Jurkat, Clone E6-1 (cell line): ENCODE data around the gene OXCT2.
A peak's percentile ranks its signal among the peaks of the same experiment; 100 is the strongest.

ENCODE experiments used
- DNase-seq: peaks from one replicate; pipeline ENCODE4 v3.0.0-alpha.2; 2011; ENCODE audit warnings: low read depth, low spot score
- H3K4me3 ChIP-seq: 2 replicates; pipeline ENCODE4 v1.5.1; 2011; ENCODE audit warnings: mild to moderate bottlenecking, low read length, control low read depth, moderate library complexity

Gene OXCT2

DNA sequence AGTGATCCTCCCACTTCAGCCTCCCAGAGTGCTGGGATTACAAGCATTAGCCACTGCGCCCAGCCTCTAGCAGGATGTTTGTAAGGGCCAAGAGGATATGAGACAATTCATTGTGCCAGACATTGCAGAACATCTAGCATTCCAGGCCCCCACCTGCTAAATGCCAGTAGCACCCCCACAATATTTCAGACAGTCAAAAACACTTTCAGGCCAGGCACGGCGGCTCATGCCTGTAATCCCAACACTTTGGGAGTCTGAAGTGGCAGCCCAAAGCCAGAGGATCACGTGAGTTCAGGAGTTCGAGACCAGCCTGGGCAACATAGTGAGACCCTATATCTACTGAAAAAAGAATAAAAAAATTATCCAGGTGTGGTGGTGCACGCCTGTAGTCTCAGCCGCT is 19.6 kb downstream of the OXCT2 start:
- H3K4me3 ChIP-seq: no peak overlapping the region
- no peak for DNase-seq

DNA sequence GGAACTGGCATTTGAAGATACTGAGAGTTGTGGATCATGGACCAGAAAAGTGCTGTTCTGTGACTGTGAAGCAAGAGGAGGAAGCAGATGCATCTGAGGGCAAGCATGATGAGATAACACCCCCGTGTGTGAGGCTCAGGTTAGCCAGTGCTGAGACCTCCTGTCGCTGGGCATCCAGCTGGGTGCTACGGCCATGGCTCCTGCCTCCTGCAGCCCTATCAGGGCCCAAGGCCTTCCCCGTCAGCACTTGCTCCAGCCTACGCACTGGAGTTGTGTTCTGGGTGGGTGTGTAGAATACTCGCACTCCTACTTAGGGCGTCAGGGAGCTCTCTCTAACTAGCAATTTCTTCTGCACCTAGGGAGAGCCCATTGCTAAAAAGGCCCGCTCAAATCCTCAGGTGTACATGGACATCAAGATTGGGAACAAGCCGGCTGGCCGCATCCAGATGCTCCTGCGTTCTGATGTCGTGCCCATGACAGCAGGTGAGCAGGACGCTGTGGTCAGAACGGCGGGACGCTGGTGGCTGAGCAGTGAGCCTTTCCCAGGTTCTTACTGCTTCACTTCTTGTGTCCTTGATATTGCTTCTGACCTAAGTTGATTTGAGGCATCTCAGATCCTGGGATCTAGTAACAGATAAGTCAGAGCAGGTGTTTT is 26.0 kb downstream of the OXCT2 start:
- DNase-seq: no peak
- no peak overlapping the region for H3K4me3 ChIP-seq

DNA sequence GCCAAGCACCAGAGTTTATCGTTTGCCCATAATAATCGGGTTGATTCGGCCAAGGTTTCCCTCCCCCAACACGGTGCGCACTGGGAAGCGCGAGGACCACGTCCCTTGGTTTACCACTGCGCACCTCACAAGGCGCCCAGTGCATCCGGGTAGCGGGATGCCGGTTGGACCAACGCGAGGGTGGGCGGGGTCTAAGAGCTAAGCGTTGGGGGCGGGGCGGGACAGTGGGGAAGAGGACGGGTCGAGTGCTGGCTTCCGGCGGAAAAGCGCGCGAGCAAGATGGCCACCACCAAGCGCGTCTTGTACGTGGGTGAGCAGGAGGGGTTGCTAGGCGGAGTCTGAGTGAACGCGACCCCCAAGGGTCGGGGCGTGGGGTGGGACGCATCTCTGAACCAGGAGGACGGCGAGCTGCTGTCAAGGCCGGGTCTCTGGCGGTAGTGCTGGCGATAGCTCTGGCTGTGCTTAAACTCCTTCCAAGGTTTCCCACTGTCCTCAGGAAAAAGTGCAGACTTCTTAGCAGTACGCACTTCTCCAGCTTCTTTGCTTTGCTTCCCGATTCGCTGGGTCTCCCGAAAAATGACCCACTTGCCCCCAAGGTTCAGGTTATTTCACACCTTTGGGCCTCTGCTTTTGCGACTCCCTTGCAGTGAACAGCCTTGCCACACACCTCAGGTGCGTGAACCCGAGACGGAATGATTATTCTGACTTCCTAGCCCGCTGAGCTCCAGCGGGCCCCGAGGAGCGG is 32.4 kb downstream of the OXCT2 start, which contains the start of gene PPIE:
Gene PPIE, plus strand, starts transcription at position 261 of the 745 bp plus-strand sequence. Its CDS starts 19 bp downstream, at position 280.
- peak within 1 kb of the TSS; percentile 99 for H3K4me3 ChIP-seq
- peak; percentile 94 for DNase-seq

DNA sequence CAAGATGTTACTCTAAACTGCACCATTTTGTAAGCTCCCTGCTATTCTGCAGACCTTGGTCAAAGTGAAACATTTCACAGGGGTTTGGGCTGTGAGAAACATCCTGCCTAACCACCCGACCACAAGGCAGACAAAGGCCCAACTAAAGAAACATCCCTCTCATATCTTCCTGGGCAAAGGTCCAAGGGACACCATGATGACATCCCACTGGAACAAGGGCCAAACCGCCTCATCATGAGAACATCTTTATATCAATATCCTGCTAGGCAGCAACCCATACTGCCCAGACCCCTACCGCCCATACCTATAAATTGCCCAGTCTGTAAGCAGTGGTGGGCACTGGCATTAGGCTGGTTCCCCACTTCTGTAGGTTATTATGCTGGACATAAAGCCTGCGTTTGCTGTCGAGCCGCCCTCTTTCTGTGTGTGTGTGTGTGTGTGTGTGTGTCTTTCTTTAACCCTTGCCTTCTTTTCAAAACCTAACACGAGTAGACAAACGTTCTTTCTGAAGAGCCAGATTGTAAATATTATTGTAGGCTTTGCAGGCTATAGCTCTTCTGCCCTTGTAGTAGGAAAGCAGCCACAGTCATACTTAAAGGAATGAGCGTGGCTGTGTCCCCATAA is 33.5 kb downstream of the OXCT2 start:
- H3K4me3 ChIP-seq: no peak overlapping the region
- DNase-seq: peak; percentile 29

DNA sequence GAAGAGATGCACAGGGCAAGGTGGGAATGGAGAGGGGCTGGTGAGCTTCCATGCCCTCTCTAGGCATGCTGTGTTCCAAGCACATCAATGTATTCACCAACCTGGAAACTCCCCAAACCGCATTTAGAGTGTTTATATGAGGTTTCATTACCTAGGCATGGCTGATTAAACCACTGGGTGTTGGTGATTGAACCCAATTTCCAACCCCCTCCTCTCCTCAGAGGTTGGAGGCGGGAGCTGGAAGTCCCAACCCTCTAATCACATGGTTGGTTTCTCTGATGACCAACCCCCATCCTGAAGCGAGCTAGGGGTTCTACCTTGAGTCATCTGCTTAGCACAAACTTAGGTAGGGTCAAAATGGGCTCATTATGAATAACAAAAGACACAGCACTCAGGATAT is 35.4 kb downstream of the OXCT2 start:
- no peak overlapping the region for H3K4me3 ChIP-seq
- DNase-seq: no peak

DNA sequence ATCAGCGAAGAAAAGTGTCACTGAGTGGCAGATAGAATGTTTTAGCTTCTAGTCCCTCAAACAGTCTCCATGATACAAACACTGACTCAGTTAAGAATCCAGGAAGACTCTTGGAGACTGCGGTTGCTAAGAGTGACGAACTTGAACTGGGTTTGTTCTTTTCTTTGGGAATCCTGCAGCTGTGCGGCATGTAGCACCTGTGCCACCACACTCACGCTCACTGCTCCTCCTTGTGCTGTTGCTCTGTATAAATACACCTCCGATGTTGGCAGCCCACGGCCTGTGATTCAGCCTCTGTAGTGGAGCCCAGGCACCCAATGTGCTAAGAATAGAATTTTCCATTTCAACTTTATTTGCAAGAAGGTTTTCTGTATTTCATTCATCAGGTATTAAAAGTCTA is 38.0 kb downstream of the OXCT2 start:
- H3K4me3 ChIP-seq: no peak overlapping the region
- no peak for DNase-seq

DNA sequence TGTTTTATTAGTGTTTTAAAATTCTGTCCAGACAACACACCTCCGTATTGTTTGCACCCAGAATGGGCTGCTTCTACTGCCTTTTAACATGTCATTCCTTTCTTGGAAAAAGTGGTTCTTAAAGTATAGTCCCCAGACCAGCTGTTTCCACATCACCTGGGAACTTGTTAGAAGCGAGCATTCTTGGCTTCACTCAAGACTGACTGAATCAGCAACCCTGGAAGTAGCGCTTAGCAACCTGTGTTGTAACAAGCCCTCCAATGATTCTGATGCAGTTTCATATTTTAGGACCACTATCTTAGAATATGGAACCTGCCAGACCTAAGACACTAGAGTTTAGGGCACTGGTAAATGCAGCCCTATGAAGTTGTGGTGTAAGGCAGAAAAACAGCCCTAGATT is 38.4 kb downstream of the OXCT2 start:
- no peak overlapping the region for H3K4me3 ChIP-seq
- DNase-seq: no peak

DNA sequence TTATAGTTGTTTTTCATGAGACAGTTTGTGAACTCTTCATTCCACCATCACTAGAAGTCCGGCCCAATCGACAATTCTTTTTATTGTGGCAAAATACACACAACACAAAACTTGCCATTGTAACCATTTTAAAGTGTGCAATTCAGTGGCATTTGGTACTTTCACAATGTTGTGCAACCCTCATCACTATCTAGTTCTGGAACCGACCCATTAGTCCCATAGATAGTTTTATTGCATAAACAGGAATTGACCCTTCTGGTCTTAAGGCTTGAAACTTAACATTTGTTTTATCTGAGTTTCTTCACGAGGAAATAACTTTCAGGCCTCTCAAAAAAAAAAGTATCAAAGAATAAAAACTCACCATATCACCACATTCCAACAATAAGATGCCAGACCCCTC is 41.3 kb downstream of the OXCT2 start:
- H3K4me3 ChIP-seq: no peak overlapping the region
- DNase-seq: no peak

DNA sequence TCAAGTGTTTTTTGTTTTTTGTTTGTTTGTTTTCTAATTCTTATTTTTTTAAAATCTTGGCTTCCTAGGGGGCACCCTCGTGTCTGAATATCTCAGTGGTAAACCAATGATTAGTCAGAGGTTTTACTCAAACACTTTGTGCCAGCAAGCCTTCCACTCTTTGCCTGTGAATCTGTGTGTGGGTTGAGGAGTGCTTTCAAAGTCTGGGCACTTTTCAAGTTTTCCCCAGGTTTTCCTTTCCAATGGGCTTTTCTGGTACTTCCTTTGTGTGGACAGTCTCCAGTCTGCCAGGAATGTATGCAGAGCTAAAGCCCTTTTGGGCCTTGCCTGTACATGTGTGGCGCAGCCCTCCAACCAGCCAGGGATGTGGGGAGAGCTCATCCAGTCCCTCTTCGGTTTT is 42.1 kb downstream of the OXCT2 start:
- no peak overlapping the region for H3K4me3 ChIP-seq
- DNase-seq: no peak

DNA sequence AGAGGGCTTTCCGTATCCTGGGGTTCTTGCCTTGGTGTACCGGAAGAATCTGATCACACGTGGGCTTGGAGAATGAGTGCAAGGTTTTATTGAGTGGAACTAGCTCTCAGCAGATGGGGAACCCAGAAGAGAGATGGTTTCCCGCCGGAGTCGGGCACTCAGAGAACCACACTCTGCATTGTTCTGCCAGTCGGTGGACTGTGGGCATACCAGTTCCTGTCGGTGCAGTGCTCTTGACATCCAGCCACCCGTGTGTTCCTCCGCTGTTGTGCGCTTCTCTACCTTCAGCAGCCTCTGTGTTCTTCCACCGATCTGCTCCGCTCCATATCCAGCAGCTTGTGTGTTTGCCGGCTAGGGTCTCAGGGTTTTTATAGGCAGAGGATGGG is 43.2 kb downstream of the OXCT2 start:
- no peak for DNase-seq
- H3K4me3 ChIP-seq: no peak overlapping the region

DNA sequence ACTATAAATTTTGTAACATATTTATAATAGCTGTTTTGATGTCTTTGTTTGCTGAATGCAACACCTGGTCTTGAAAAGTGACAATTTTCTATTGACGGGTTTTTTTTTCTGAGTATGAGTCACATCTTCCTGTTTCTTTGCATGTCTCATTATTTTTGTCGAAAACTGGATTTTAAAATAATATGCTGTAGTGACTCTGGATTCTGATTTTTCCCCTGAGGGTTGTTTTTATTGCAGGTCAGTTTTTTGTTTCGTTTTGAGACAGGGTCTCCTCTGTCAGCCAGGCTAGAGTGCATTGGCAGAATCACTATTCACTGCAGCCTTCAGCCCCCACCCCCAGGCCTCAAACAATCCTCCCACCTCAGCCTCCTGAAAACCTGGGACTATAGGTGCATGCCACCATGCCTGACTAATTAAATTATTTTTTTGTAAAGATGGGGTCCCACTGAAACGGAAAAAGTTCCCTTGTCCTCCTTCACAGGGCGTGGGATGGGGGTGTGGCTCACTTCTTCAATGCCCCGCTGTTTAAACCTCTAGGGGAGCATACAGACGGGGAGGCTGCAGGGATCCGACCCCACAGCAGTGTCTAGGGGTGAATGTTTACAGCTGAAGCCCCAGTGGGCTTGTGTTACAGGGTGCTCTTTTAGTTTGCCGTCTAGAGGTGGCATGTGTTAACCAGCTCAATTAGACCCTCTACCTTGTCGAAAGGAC is 43.8 kb downstream of the OXCT2 start:
- DNase-seq: no peak
- H3K4me3 ChIP-seq: no peak overlapping the region

DNA sequence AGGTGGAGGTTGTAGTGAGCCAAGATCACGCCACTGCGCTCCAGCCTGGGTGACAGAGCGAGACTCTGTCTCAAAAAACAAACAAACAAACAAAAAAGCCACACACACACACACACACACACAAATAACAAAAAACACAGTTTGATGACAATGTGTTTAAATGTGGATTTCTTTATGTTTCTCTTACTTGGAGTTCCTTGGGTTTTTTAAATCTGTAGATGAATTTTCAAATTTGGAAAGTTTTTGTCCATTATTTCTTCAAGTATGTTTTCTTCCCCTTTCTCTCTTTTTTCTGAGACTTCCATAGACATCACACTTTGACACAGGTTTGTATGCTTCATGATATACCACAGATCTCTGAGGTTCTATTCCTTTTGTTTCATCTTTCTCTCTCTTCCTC is 44.5 kb downstream of the OXCT2 start:
- DNase-seq: no peak
- no peak overlapping the region for H3K4me3 ChIP-seq

DNA sequence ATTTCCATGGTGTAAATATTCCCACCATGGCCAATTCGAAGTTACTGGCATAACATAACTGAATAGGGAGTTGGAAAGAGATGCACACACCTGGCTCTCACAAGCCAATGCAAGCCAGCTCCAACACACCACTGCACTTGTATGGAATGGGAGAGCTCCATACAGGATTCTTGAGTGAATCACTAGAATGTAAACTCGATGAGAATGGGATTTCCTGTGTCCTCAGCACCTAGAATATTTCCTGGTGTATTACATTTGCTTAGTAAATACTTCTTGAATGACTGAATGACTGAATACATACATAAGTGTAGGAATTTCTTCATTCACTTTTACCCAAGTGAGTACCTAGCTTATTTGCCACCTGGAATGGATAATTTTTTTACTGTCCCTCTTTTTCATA is 48.7 kb downstream of the OXCT2 start:
- no peak overlapping the region for H3K4me3 ChIP-seq
- DNase-seq: no peak

DNA sequence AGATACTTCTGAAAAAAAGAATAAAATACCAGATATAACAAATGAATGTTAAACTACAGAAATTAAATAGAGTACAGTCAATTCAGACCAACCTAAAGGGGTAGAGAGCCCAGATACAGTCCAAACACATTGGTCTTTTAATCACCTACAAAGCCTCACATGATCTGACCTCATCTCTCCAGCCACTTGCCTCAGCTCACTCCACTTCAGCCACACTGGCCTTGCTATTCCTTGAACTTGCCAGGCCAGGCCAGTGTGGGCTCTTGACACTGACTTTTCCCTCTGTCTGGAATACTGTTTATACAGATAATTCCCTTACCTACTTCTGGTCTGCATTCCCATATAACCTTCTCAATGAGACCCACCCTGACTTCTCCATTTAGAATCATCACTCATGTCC is 49.5 kb downstream of the OXCT2 start:
- no peak overlapping the region for H3K4me3 ChIP-seq
- no peak for DNase-seq

DNA sequence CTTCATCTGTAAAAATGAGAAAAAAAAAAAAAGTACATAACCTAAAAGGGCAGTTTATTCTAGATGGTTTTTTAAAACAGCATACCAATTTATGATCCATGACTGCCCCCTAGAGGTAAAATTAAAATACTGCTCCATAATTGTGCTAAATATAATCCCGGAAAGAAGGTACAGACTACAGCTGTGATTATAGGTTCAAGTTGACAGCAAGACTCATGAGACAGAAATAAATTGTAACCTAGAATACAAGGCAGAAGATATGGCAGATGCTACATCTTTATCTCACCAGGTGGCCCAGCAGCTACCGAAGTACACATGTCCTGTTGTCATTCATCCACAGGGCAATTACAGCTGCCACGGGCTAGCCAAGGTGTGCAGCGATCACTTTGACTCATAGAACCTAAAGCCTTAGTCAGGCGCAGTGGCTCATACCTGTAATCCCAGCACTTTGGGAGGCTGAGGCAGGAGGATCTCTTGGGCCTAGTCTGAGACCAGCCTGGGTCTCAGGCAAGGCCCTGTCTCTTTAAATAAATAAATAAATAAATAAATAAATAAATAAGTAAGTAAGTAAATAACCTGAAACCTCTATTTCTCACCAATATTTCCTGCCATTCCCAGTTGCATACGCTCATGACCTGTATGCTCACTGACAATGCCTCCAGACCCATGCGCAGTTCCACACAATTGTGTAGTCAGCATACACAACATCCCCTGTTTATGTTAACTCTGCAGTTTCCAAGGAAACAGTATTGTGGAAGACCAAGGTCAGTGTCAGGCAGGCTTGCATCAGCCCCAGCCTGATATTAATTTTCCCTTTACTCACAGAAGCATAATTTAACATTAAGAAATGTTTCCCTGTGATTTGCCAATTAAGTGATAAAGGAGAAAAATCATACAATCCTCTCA is 50.8 kb downstream of the OXCT2 start:
- no peak overlapping the region for H3K4me3 ChIP-seq
- peak; percentile 73 for DNase-seq
